GM15510 (cell line): Measurements from ENCODE around the gene RIPK3.

Experiments used
- POLR2A ChIP-seq: IDR thresholded peaks from 3 replicates; pipeline ENCODE4 v1.6.1; 2011; ENCODE audit warnings: borderline replicate concordance; ENCODE audit not compliant: insufficient read length; ENCODE audit errors: extremely low read depth

Gene RIPK3

GRCh38 chr14:24292118-24292807 lies 47.5 kb downstream of the RIPK3 start:
- no peak for TF ChIP-seq POLR2A

- no peak for TF ChIP-seq POLR2A
These were observed 48.2 kb downstream of the RIPK3 start for GRCh38 chr14:24291446-24292117.

DNA sequence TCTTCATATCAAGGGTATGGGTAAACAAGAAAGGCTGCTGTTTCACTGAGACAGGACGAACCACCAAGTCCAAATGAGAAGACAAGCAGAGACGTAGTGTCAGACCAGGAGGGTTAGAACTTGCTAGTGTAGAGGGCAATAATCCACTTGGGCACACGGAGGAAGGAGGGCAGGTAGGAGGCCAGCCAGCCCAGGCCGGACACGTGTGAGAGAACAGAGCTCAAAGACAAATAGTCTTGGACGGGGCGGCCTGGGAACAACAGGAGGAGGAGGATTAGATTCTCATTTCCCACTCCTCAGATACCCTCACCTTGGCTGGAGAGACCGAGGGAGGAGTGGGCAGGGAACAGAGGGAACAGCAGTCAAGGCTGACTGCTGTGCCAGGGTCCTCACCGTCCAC lies 49.0 kb downstream of the RIPK3 start:
- TF ChIP-seq POLR2A: no peak

GRCh38 chr14:24289649-24290280 lies 50.0 kb downstream of the RIPK3 start:
- TF ChIP-seq POLR2A: no peak

DNA sequence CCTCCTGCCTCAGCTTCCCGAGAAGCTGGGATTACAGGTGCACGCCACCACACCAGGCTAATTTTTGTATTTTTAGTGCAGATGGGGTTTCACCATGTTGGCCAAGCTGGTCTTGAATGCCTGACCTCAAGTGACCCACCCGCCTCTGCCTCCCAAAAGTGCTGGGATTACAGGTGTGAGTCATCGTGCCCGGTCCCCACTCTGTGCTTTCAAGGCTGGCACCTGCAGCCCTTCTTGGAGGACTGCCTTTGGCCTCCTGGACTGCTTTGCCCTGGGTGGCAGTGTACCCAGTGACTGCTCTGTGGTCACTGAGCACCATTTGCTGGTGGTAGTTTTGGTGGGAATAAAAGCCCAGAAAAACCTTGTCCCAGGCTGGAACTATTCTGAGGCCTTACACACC lies 52.8 kb downstream of the RIPK3 start:
- TF ChIP-seq POLR2A: no peak
